Measurements from ENCODE around the gene NOL9. TPM values are rescaled to one million over a fixed set of nuclear protein-coding genes. Genes with fewer than 3 reads are reported as not detected.

NOL9 gene
- total RNA-seq, 6 donors from 2014 or later: 19.6 to 41.9 (median 24.7) TPM

GRCh38 chr1:6528492-6528891, 25.8 kb downstream of the NOL9 start:
- no peaks in the 10 kb centered on the region for H3K4me1 ChIP-seq
- ATAC-seq (ENCODE audit: low FRiP score in 2 of 2): no peak
- H3K27ac ChIP-seq: no peak overlapping the region
- no peaks in the 10 kb centered on the region for H3K9me3 ChIP-seq
- TF ChIP-seq CTCF (IDR thresholded peaks at IDR 0.05) (no peak), POLR2AphosphoS5 (IDR thresholded peaks at IDR 0.05) (no peak), POLR2A (IDR thresholded peaks at IDR 0.05) (no peak), EP300 (IDR thresholded peaks at IDR 0.05) (no peak)
- WGBS, 2 donors: 92 to 93% methylated on average over 7 of the region's 7 CpGs
- no peaks in the 10 kb centered on the region for H3K27me3 ChIP-seq
- peaks cover 42 to 94% (median 64%) of the 10 kb centered on the region in 4 donors for H3K36me3 ChIP-seq
- no peak overlapping the region for H3K4me3 ChIP-seq
- no peak for DNase-seq

- H3K36me3 ChIP-seq: peaks cover 30 to 72% (median 44%) of the 10 kb centered on the region in 4 donors
- no peaks in the 10 kb centered on the region for H3K4me1 ChIP-seq
- no peak overlapping the region for H3K27ac ChIP-seq
- H3K4me3 ChIP-seq: no peak overlapping the region
- no peaks in the 10 kb centered on the region for H3K27me3 ChIP-seq
- WGBS, 2 donors: 82 to 97% methylated on average over 4 to 11 of the region's 11 CpGs
- ATAC-seq (ENCODE audit: low FRiP score in 2 of 2) (no peak), DNase-seq (no peak)
- no peaks in the 10 kb centered on the region for H3K9me3 ChIP-seq
- TF ChIP-seq POLR2AphosphoS5 (IDR thresholded peaks at IDR 0.05) (no peak), EP300 (IDR thresholded peaks at IDR 0.05) (no peak), POLR2A (IDR thresholded peaks at IDR 0.05) (no peak), CTCF (IDR thresholded peaks at IDR 0.05) (no peak)
Measured at GRCh38 chr1:6526316-6526715, 28.0 kb downstream of the NOL9 start.

- Histone ChIP-seq H3K4me3 (no peak overlapping the region), H3K4me1 (no peaks in the 10 kb centered on the region), H3K27ac (no peak overlapping the region), H3K36me3 (peaks cover 21 to 45% (median 24%) of the 10 kb centered on the region in 4 donors), H3K27me3 (no peaks in the 10 kb centered on the region), H3K9me3 (no peaks in the 10 kb centered on the region)
- 44 to 45% methylated on average over 6 of the region's 6 CpGs for WGBS, 2 donors
- DNase-seq: no peak
- ATAC-seq (ENCODE audit: low FRiP score in 2 of 2): peak in 1 of 2 donors; percentile 62
- no peak for TF ChIP-seq POLR2AphosphoS5 (IDR thresholded peaks at IDR 0.05)
- TF ChIP-seq POLR2A (IDR thresholded peaks at IDR 0.05): no peak
- TF ChIP-seq EP300 (IDR thresholded peaks at IDR 0.05): no peak
- peak in 4 of 6 experiments; percentile 18 to 35 (median 24) for TF ChIP-seq CTCF (IDR thresholded peaks at IDR 0.05)
Measured at GRCh38 chr1:6523566-6523965, 30.7 kb downstream of the NOL9 start.

- no peak for TF ChIP-seq EP300 (IDR thresholded peaks at IDR 0.05)
- TF ChIP-seq CTCF (IDR thresholded peaks at IDR 0.05): no peak
- TF ChIP-seq POLR2AphosphoS5 (IDR thresholded peaks at IDR 0.05): no peak
- TF ChIP-seq POLR2A (IDR thresholded peaks at IDR 0.05): no peak
- no peaks in the 10 kb centered on the region for H3K4me1 ChIP-seq
- H3K4me3 ChIP-seq: no peak overlapping the region
- 68 to 71% methylated on average over 5 of the region's 5 CpGs for WGBS, 2 donors
- H3K36me3 ChIP-seq: peaks cover 13 to 26% (median 17%) of the 10 kb centered on the region in 4 donors
- H3K9me3 ChIP-seq: no peaks in the 10 kb centered on the region
- H3K27ac ChIP-seq: no peak overlapping the region
- DNase-seq: no peak
- no peaks in the 10 kb centered on the region for H3K27me3 ChIP-seq
- ATAC-seq (ENCODE audit: low FRiP score in 2 of 2): no peak
Measured at GRCh38 chr1:6521536-6521935, 32.8 kb downstream of the NOL9 start.

GRCh38 chr1:6519935-6520671, 34.2 kb downstream of the NOL9 start:
- TF ChIP-seq EP300 (IDR thresholded peaks at IDR 0.05) (no peak), CTCF (IDR thresholded peaks at IDR 0.05) (no peak), POLR2A (IDR thresholded peaks at IDR 0.05) (no peak), POLR2AphosphoS5 (IDR thresholded peaks at IDR 0.05) (no peak)
- Histone ChIP-seq H3K27me3 (no peaks in the 10 kb centered on the region), H3K36me3 (peaks cover 2 to 11% (median 3%) of the 10 kb centered on the region in 4 donors), H3K4me3 (no peak overlapping the region), H3K27ac (no peak overlapping the region), H3K4me1 (no peaks in the 10 kb centered on the region), H3K9me3 (no peaks in the 10 kb centered on the region)
- peak in 1 of 2 donors; percentile 67 for ATAC-seq (ENCODE audit: low FRiP score in 2 of 2)
- 42 to 54% methylated on average over 10 to 13 of the region's 13 CpGs for WGBS, 2 donors
- no peak for DNase-seq

Measured in upper lobe of left lung (tissue), 6 donors.